T-cell (primary cell): ENCODE results near the gene NOL4L. TPM values are rescaled to one million over a fixed set of nuclear protein-coding genes. Genes with fewer than 3 reads are reported as not detected.

Experiments used
- ATAC-seq, 4 experiments: fragments of 200-7000 bp in 3 of 4; fragments of 150-1000 bp in 1 of 4; cut with Tn5 transposase; replicated peaks in 1 of 4; 1 replicate in 3 of 4; 2 replicates in 1 of 4; pipeline ENCODE4 v1.10.0; 2021; ENCODE audit warnings: moderate library complexity in 3 of 4, mild to moderate bottlenecking in 2 of 4, moderate number of reproducible peaks in 1 of 4
- CTCF ChIA-PET, 2 donors: fragments of 300-600 bp; sonication (Branson Sonifier 250); formaldehyde crosslinking; loops; one replicate each; lab custom pipeline; 2022; ENCODE audit warnings: antibody characterized with exemption in 2 of 2; lab: Charles Lee
- POLR2A ChIA-PET, 2 donors: fragments of 300-600 bp; sonication (Branson Sonifier 250); formaldehyde crosslinking; loops; one replicate each; lab custom pipeline; 2022; ENCODE audit warnings: antibody characterized with exemption in 2 of 2; lab: Charles Lee
- DNase-seq, 35 experiments: peaks; one replicate each; pipeline versions ENCODE4 v3.0.0 to v3.0.0-alpha.2; 2013 to 2023
- H3K27ac ChIP-seq: one replicate; pipeline ENCODE4 v1.5.1; 2013; ENCODE audit warnings: low read length
- H3K27me3 ChIP-seq, 2 experiments: replicated peaks in 1 of 2; 1 replicate in 1 of 2; 2 replicates in 1 of 2; pipeline versions ENCODE4 v1.6.1 to v1.7.0; 2013; ENCODE audit warnings: low read length in 1 of 2, mixed read lengths in 1 of 2; ENCODE audit not compliant: control insufficient read depth in 2 of 2, insufficient read depth in 2 of 2; ENCODE audit errors: extremely low read depth in 1 of 2
- H3K36me3 ChIP-seq, 2 donors: 1 replicate in 1 of 2; 2 replicates in 1 of 2; pipeline versions ENCODE4 v1.6.1 to v1.7.0; 2013; ENCODE audit warnings: low read length in 1 of 2; ENCODE audit not compliant: control insufficient read depth in 2 of 2, insufficient read depth in 1 of 2; ENCODE audit errors: extremely low read depth in 1 of 2
- H3K4me1 ChIP-seq, 2 experiments: 1 replicate in 1 of 2; 2 replicates in 1 of 2; pipeline versions ENCODE4 v1.6.1 to v1.7.0; 2013; ENCODE audit warnings: low read length in 2 of 2, mixed read lengths in 1 of 2; ENCODE audit not compliant: insufficient read depth in 2 of 2, control insufficient read depth in 1 of 2; ENCODE audit errors: extremely low read depth in 1 of 2
- H3K4me3 ChIP-seq, 2 donors: 1 replicate in 1 of 2; 2 replicates in 1 of 2; pipeline versions ENCODE4 v1.5.1 to v1.7.0; 2013; ENCODE audit warnings: mild to moderate bottlenecking in 2 of 2, low read length in 1 of 2, moderate library complexity in 1 of 2; ENCODE audit not compliant: control insufficient read depth in 1 of 2; ENCODE audit errors: extremely low read depth in 1 of 2
- H3K9me3 ChIP-seq: 2 replicates; pipeline ENCODE4 v1.7.0; 2013
- H3K27ac Mint-ChIP-seq, 2 donors: one replicate each; pipeline ENCODE4 v1.8.0; 2020 to 2021; ENCODE audit warnings: mild to moderate bottlenecking in 2 of 2, mixed read lengths in 2 of 2
- H3K27me3 Mint-ChIP-seq, 2 donors: one replicate each; pipeline ENCODE4 v1.8.0; 2021 to 2022; ENCODE audit warnings: mixed read lengths in 2 of 2
- H3K36me3 Mint-ChIP-seq: one replicate; pipeline ENCODE4 v1.8.0; 2021; ENCODE audit warnings: mixed read lengths
- H3K4me1 Mint-ChIP-seq, 3 donors: one replicate each; pipeline ENCODE4 v1.8.0; 2020 to 2022; ENCODE audit warnings: mixed read lengths in 3 of 3, mild to moderate bottlenecking in 1 of 3
- H3K4me3 Mint-ChIP-seq, 3 donors: one replicate each; pipeline ENCODE4 v1.8.0; 2020 to 2022; ENCODE audit warnings: mild to moderate bottlenecking in 3 of 3, mixed read lengths in 3 of 3, moderate library complexity in 3 of 3
- H3K9me3 Mint-ChIP-seq, 3 donors: one replicate each; pipeline ENCODE4 v1.8.0; 2020 to 2022; ENCODE audit warnings: mixed read lengths in 3 of 3
- WGBS: methylation state at CpG from one replicate; pipeline ENCODE4 v1.1.5; 2013; ENCODE audit warnings: missing lambda C conversion rate; ENCODE audit not compliant: insufficient coverage; 5-methylcytosine and 5-hydroxymethylcytosine counted together
- total RNA-seq, 35 experiments: library from RNA in 6 of 35; stranded (reverse) in 6 of 35; fragments of 120-200 nt in 1 of 35; gene quantifications; one replicate each; pipeline versions ENCODE4 v1.2.1 to v1.2.4 and lab custom pipeline; 2013 to 2026

The NOL4L gene
- total RNA-seq, 5 donors from 2014 or later (not counting 1 experiment from before 2014, with no cell fraction given), result 63.5 to 88.8 (median 74.4) TPM

- peaks cover 3% of the 10 kb centered on the region for H3K9me3 ChIP-seq
- H3K4me3 ChIP-seq, result no peak overlapping the region
- H3K4me3 Mint-ChIP-seq, result no peak overlapping the region
- POLR2A ChIA-PET, result no interaction called here
- H3K9me3 Mint-ChIP-seq, result peaks cover 3 to 6% (median 5%) of the 10 kb centered on the region in 3 donors
- H3K36me3 ChIP-seq, result peaks cover 5 to 10% of the 10 kb centered on the region in 2 donors
- CTCF ChIA-PET, result interaction anchor here in 1 of 2 donors (0.5 to 0.8 kb wide), 2 partner anchors 35 to 254 kb away, joined by 3 read pairs; no protein-coding TSS in a partner anchor
- peaks cover 40% of the 10 kb centered on the region for H3K36me3 Mint-ChIP-seq
- 89% methylated on average over 1 of the region's 1 CpG for WGBS
- H3K4me1 Mint-ChIP-seq, result peaks cover 52 to 64% (median 52%) of the 10 kb centered on the region in 3 donors
- H3K27ac Mint-ChIP-seq, result peak overlapping the region in 1 of 2 donors; percentile 1
- H3K27me3 Mint-ChIP-seq, result no peaks in the 10 kb centered on the region
- ATAC-seq, result no peak
- no peaks in the 10 kb centered on the region for H3K27me3 ChIP-seq
- H3K27ac ChIP-seq, result no peak overlapping the region
- no peak for DNase-seq
- H3K4me1 ChIP-seq, result peaks cover 0 to 11% of the 10 kb centered on the region in 2 experiments
Observed at GRCh38 chr20:32400476-32400875, 184.7 kb downstream of the NOL4L start.

DNA sequence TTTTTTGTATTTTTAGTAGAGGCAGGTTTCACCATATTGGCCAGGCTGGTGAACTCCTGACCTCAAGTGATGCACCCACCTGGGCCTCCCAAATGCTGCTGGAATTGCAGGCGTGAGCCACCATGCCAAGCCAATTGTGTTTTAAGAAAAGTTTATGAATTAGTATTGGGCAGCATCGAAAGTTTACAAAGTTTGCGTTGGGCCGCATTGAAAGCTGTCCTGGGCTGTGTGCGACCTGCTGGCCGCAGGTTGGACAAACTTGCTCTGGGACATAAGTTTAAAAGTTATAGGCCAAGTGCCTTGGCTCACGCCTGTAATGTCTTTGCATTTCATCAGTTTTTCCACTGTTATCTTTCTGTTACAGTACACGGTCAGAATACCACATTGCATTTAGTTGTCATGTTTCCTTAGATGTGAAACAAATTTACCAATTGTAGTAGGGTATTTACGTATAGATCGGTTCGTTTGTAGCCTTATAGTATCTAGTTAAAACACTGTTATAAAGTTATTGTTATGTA, 187.5 kb downstream of the NOL4L start:
- Mint-ChIP-seq H3K9me3 (peaks cover 8 to 12% (median 9%) of the 10 kb centered on the region in 3 donors), H3K4me3 (no peak overlapping the region), H3K4me1 (peaks cover 43 to 49% (median 47%) of the 10 kb centered on the region in 3 donors), H3K27ac (peak overlapping the region in 1 of 2 donors; percentile 44), H3K27me3 (no peaks in the 10 kb centered on the region), H3K36me3 (peaks cover 57% of the 10 kb centered on the region)
- Histone ChIP-seq H3K27ac (no peak overlapping the region), H3K9me3 (peaks cover 7% of the 10 kb centered on the region), H3K4me3 (no peak overlapping the region), H3K27me3 (no peaks in the 10 kb centered on the region), H3K4me1 (no peaks in the 10 kb centered on the region), H3K36me3 (peaks cover 8 to 13% of the 10 kb centered on the region in 2 donors)
- WGBS, result 97% methylated on average over 6 of the region's 11 CpGs
- DNase-seq (no peak), ATAC-seq (no peak)
- CTCF ChIA-PET, result interaction anchor here in 1 of 2 donors (0.7 kb wide), 1 partner anchor 65 kb away, joined by 8 read pairs; no protein-coding TSS in a partner anchor
- POLR2A ChIA-PET, result no interaction called here

- no CpG with 5 or more reads among the region's 3 CpGs for WGBS
- peaks cover 8 to 12% (median 9%) of the 10 kb centered on the region in 3 donors for H3K9me3 Mint-ChIP-seq
- peaks cover 8 to 11% of the 10 kb centered on the region in 2 donors for H3K36me3 ChIP-seq
- DNase-seq (no peak), ATAC-seq (no peak)
- H3K27me3 ChIP-seq, result no peaks in the 10 kb centered on the region
- H3K27ac Mint-ChIP-seq, result no peak overlapping the region
- H3K27ac ChIP-seq, result no peak overlapping the region
- POLR2A ChIA-PET, result interaction anchor here (0.6 to 1.0 kb wide), 4 partner anchors 9 to 110 kb away, joined by 4 to 6 read pairs (median 5); no protein-coding TSS in a partner anchor
- peaks cover 7% of the 10 kb centered on the region for H3K9me3 ChIP-seq
- CTCF ChIA-PET, result interaction anchor here (0.6 kb wide), 4 partner anchors 28 to 1032 kb away, joined by 4 to 8 read pairs (median 6); no protein-coding TSS in a partner anchor
- H3K4me3 Mint-ChIP-seq, result no peak overlapping the region
- peaks cover 54% of the 10 kb centered on the region for H3K36me3 Mint-ChIP-seq
- no peak overlapping the region for H3K4me3 ChIP-seq
- no peaks in the 10 kb centered on the region for H3K4me1 ChIP-seq
- peaks cover 46 to 48% (median 47%) of the 10 kb centered on the region in 3 donors for H3K4me1 Mint-ChIP-seq
- no peaks in the 10 kb centered on the region for H3K27me3 Mint-ChIP-seq
Observed at GRCh38 chr20:32396646-32397160, 188.4 kb downstream of the NOL4L start.

GRCh38 chr20:32395066-32395465, 190.1 kb downstream of the NOL4L start:
- Mint-ChIP-seq H3K4me1 (peaks cover 44 to 46% (median 44%) of the 10 kb centered on the region in 3 donors), H3K27ac (peak overlapping the region; percentile 10 to 34), H3K9me3 (peaks cover 8 to 12% (median 9%) of the 10 kb centered on the region in 3 donors), H3K4me3 (no peak overlapping the region), H3K36me3 (peaks cover 52% of the 10 kb centered on the region), H3K27me3 (no peaks in the 10 kb centered on the region)
- Histone ChIP-seq H3K4me1 (peaks cover 3 to 10% of the 10 kb centered on the region in 2 experiments), H3K27ac (no peak overlapping the region), H3K9me3 (peaks cover 7% of the 10 kb centered on the region), H3K4me3 (no peak overlapping the region), H3K36me3 (peaks cover 8 to 17% of the 10 kb centered on the region in 2 donors), H3K27me3 (no peaks in the 10 kb centered on the region)
- POLR2A ChIA-PET, result interaction anchor here in 1 of 2 donors (0.7 kb wide), 1 partner anchor 77 kb away, joined by 3 read pairs; no protein-coding TSS in a partner anchor
- no CpG with 5 or more reads among the region's 3 CpGs for WGBS
- CTCF ChIA-PET, result interaction anchor here in 1 of 2 donors (0.6 kb wide), 1 partner anchor 515 kb away, joined by 4 read pairs; no protein-coding TSS in a partner anchor
- ATAC-seq (no peak), DNase-seq (no peak)

Other genes with a start within 250 kb of the NOL4L start
- 100 to 1,000 TPM; 122 to 204 (median 137) TPM for gene ASXL1, start 227.0 kb downstream of the NOL4L start, total RNA-seq
- under 1 TPM; 0.13 to 0.96 (median 0.23) TPM for gene C20orf203, start 88.6 kb upstream of the NOL4L start, total RNA-seq
- 10 to 100 TPM; 35.5 to 48.1 (median 37.4) TPM for gene COMMD7, start 158.1 kb upstream of the NOL4L start, total RNA-seq
- 1 to 10 TPM in 2 of 5 donors, under 1 TPM in 3; 0.56 to 1.7 (median 0.95) TPM for gene DNMT3B, start 177.1 kb upstream of the NOL4L start, total RNA-seq
- 100 to 1,000 TPM in 1 of 5 donors, 10 to 100 TPM in 4; 67.9 to 104 (median 77.8) TPM for gene MAPRE1, start 234.6 kb upstream of the NOL4L start, total RNA-seq